Neutrophil (primary cell): ENCODE results near the gene SPN.

ENCODE experiments used
- H3K27ac ChIP-seq: fragments of 200-600 bp; sonication (generic); 2 replicates; pipeline ENCODE4 v1.5.1; 2016; ENCODE audit warnings: mild to moderate bottlenecking, moderate library complexity
- H3K27me3 ChIP-seq: fragments of 200-600 bp; sonication (generic); 2 replicates; pipeline ENCODE4 v1.6.0; 2016; ENCODE audit warnings: mild to moderate bottlenecking
- H3K36me3 ChIP-seq: fragments of 200-600 bp; sonication (generic); 2 replicates; pipeline ENCODE4 v1.5.1; 2017
- H3K4me1 ChIP-seq, 2 experiments: fragments of 200-600 bp in 1 of 2; sonication (generic) in 1 of 2; 1 replicate in 1 of 2; 2 replicates in 1 of 2; pipeline versions ENCODE4 v1.5.1 to v1.6.1; 2013 to 2016; ENCODE audit warnings: low read depth in 1 of 2, low read length in 1 of 2, mild to moderate bottlenecking in 1 of 2, moderate library complexity in 1 of 2; ENCODE audit not compliant: control insufficient read depth in 1 of 2, insufficient read depth in 1 of 2
- H3K4me3 ChIP-seq, 2 experiments: fragments of 200-600 bp in 1 of 2; sonication (generic) in 1 of 2; 1 replicate in 1 of 2; 2 replicates in 1 of 2; pipeline ENCODE4 v1.5.1; 2013 to 2016; ENCODE audit warnings: low read depth in 1 of 2, low read length in 1 of 2, mild to moderate bottlenecking in 1 of 2, moderate library complexity in 1 of 2
- H3K9me3 ChIP-seq: fragments of 200-600 bp; sonication (generic); 2 replicates; pipeline ENCODE4 v1.5.1; 2016
- TF ChIP-seq, protein P1 (sequence below): fragments of 200-600 bp; sonication (generic); IDR thresholded peaks from 2 replicates; pipeline ENCODE4 v1.5.1; 2016; ENCODE audit warnings: antibody characterized with exemption

SPN gene

DNA sequence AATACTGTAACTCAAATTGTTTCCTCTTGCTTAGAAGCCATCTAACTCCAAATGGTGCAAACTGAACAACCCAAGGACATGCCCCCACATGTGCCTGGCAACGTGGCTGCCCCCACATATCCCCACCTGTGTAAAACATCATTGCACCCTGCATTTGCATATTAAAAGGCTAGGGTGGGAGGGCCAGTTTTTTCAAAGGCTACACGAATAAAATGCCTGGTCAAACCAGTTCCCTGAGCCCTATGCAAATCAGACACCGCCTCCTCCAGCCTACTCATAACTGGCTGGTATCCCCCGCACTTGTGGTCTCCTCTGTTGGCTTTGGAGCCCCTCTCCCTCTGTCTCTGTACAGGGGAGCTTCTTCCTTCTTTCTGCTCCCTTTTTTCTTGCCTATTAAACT is 56.0 kb downstream of the SPN start:
- H3K4me1 ChIP-seq: peaks cover 4 to 9% of the 10 kb centered on the region in 2 experiments
- H3K27ac ChIP-seq: no peak overlapping the region
- no peaks in the 10 kb centered on the region for H3K9me3 ChIP-seq
- no peaks in the 10 kb centered on the region for H3K36me3 ChIP-seq
- TF ChIP-seq, protein P1, sequence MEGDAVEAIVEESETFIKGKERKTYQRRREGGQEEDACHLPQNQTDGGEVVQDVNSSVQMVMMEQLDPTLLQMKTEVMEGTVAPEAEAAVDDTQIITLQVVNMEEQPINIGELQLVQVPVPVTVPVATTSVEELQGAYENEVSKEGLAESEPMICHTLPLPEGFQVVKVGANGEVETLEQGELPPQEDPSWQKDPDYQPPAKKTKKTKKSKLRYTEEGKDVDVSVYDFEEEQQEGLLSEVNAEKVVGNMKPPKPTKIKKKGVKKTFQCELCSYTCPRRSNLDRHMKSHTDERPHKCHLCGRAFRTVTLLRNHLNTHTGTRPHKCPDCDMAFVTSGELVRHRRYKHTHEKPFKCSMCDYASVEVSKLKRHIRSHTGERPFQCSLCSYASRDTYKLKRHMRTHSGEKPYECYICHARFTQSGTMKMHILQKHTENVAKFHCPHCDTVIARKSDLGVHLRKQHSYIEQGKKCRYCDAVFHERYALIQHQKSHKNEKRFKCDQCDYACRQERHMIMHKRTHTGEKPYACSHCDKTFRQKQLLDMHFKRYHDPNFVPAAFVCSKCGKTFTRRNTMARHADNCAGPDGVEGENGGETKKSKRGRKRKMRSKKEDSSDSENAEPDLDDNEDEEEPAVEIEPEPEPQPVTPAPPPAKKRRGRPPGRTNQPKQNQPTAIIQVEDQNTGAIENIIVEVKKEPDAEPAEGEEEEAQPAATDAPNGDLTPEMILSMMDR: no peak
- no peaks in the 10 kb centered on the region for H3K27me3 ChIP-seq
- no peak overlapping the region for H3K4me3 ChIP-seq
